T47D (cell line): Measurements from ENCODE around the gene GON4L.
"Not testable (repeated sequence)": the region's sequence is repeated elsewhere in the genome, so short reads cannot be mapped to it uniquely, and the experiment has no call there.

ENCODE experiments used
- DNase-seq, 2 experiments: peaks; one replicate each; pipeline versions ENCODE4 v3.0.0 to v3.0.0-alpha.2; 2011 to 2012; ENCODE audit warnings: low read depth in 1 of 2, low spot score in 1 of 2
- JUND ChIP-seq: IDR thresholded peaks from 2 replicates; pipeline ENCODE4 v1.6.1; 2012; ENCODE audit warnings: low read depth
- in situ Hi-C: cut with HindIII; loops from 2 replicates; pipeline ENCODE4 v1.10.0; 2016; ENCODE audit warnings: low sequenced_read_pairs, low pct_unique_long_range_greater_than_20kb

Gene GON4L

GRCh38 chr1:155861896-155862295, 4.9 kb upstream of the GON4L start:
- in situ Hi-C loops: no loop called here
- no peak for DNase-seq
- TF ChIP-seq JUND: no peak

DNA sequence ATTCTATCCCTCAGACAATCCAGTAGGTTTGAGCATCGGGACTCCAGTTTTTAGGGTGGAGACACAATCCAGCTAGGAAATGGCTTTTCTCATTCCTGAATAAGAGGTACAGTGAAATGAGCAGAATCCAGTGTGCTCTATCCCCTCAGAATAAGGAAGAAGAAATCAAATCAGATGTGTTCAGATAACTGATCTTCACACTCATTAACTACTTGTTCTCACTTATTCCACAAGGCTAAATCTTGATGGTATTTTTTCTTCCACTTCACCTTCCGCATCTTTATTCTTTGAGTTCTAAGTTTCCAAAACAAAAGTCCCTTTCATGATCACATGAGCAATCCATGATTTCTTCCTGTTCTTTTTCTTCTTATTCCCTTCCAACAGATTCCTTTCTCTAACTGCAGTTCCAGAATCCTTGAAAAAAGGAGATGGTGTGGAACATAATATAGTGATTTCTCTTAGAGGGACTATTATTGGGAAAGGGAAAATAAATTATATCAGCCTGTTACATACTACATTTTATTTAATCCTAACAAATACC, 4.0 kb upstream of the GON4L start:
- no peak for DNase-seq
- TF ChIP-seq JUND: no peak
- in situ Hi-C loops: no loop called here

DNA sequence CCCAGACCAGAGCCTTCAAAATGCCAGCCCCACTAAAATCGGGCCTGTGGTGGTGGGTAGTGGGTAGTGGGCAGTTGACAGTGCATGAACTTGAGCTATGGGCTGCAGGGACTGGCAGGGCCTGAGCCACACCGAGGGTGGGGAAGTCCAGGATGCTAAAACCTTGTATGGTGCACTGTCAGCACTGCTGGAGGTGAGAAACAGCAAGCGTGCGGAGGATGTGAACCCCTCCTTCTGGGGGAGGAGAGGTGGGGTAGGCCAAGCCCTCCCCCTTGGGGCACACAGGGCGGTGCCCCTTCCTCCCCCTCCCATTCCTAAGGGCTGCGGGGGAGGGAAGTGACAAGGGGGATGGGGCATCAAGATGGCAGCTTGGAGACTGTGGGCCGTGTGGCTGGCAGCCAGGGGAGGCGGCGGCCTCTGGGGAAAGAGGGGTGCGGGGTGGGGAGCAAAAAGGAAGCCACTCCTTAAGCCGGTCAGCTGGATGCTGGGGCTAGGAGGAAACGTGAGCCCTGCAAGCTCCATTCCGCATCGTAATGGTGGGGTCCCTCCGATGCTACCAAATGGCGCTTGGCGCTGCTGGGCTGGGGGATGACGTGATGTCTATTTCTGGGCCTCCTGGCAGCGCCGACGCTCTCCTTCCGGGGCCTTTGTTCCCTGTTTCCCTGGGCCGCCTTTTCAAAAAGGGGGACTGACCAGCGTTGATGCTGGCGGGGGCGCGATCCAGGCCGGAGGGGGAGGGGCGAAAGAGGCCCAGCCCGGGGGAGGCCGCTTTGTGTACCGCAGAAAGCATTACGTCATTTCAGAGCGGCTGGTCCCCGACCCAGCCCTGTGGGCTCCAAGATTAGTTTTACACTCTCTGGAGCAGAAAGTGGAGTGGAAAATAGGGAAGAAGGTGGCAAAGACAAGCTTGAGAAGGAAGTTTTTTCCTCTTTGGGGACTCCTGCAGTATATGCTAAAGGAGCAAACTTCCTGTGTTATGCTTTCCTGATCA, 3.2 kb upstream of the GON4L start:
- DNase-seq: no peak
- TF ChIP-seq JUND: no peak
- in situ Hi-C loops: no loop called here

DNA sequence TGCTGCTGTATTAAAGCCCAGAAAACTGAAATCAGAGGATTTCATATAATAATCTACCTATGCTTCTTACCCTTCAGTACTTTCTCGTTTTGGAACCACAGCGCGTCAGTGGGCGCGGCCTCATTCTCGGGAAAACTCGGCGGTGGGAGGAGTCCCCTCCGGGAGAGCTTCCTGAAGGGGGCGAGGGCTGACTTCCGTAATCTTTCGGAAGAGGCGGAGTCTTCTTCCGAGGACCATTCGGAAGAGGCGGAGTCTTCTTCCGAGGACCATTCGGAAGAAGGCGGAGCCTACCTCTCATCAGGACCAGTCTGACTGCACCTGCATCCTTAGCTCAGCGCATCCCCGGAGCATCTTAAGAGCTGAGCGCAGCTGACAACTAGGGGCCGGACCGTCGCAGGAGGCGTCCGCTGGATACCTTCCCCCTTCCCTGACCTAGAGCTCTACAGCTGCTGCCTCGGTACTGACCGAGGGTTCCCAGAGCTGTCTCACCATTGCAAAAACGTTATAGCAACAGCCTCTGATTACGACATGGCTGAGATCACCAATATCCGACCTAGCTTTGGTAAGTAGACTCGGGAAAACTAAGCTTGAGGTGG, 2.3 kb upstream of the GON4L start, which contains the start of gene SYT11:
Gene SYT11, plus strand, starts transcription at position 334 of the 596 bp plus-strand sequence. Its CDS starts 195 bp downstream, at position 529.
- peak; percentile 95 to 99 for DNase-seq
- in situ Hi-C loops: no loop called here
- no peak for TF ChIP-seq JUND

- no peak for TF ChIP-seq JUND
- in situ Hi-C loops: no loop called here
- no peak for DNase-seq
These were observed 1.8 kb upstream of the GON4L start for GRCh38 chr1:155858800-155859233.

- in situ Hi-C loops: no loop called here
- no peak for TF ChIP-seq JUND
These were observed 598 bp downstream of the GON4L start for GRCh38 chr1:155856257-155856974.

DNA sequence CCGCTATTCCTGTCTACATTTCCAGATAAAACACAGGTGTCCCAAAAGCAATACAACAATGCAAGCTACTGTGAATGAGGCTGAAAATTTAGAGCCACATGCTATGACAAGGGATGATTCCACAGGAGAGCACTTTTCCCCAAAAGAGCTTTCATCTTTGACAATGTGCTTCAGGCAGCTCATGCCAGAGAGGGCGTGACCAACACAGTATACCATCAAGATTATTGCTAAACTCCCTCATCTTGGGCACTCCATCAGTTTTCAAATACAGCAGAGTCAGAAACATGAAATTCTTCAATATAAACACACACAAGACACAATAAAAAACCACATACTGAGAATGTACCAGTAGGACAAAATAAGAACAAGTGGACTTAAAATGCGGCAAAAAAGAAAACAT, 6.7 kb downstream of the GON4L start:
- no peak for DNase-seq

More at GRCh38 chr1:155856257-155856974, 598 bp downstream of the GON4L start:
- no peak for DNase-seq

DNA sequence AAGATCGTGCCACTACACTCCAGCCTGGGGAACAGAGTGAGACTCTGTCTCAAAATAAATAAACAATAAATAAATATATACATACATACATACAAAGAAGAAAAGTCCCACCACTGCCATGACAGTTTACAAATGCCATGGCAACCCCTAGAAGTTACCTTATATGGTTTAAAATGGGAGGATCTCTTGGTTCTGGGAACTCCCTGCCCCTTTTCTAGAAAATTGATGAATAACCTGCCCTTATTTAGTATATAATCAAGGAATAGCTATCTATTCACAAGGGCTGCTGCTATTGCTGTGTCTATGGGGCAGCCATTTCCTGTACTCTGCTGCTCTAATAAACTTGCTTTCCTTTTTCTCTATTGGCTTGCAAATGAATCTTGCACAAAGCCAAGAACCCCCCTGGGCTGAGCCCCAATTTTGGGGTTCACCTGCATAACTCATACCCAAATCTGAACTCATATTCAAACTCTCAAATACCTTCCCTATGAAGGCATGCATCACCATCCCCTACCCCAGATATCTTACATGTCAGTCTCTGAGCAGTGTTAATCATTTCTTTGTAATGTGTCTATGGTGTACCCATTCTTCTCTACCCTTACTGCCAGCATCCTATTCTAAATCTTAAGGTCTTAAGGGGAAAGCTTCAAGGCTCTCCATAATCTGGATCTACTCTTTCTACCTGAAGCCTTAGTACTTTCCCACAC, 9.0 kb downstream of the GON4L start:
- TF ChIP-seq JUND: no peak
- no peak for DNase-seq
- in situ Hi-C loops: no loop called here

More for the DNA sequence above, 6.7 kb downstream of the GON4L start:
- in situ Hi-C loops: no loop called here
- TF ChIP-seq JUND: no peak

DNA sequence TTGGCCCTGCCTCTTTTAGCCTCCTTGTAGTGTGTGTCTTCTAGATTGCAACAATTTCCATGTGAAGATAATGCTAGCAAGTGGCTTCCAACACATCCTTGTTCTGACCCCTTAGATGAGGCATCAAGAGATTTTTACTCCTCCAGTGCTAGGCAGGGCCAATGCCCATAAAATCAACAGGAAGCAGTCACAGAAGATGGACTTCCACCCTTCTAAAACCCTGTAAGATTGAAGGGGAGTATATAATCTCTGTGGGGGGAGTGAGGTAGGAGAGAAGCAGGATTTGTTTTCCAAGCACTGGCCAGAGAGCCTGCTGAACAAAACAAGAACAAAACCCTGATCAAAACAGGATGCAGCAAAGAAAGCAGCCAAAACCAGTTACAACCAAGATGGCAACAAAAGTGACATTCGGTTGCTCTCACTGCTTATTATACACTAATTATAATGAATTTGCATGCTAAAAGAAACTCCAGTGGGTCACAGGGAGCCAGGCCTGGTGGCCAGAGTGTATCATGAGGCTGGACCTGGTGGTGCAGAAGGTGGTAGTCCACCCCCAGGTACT, 12.1 kb downstream of the GON4L start:
- in situ Hi-C loops: no loop called here
- no peak for TF ChIP-seq JUND
- no peak for DNase-seq

- no peak for TF ChIP-seq JUND
- in situ Hi-C loops: no loop called here
- no peak for DNase-seq
These were observed 16.6 kb downstream of the GON4L start for GRCh38 chr1:155840386-155840785.

DNA sequence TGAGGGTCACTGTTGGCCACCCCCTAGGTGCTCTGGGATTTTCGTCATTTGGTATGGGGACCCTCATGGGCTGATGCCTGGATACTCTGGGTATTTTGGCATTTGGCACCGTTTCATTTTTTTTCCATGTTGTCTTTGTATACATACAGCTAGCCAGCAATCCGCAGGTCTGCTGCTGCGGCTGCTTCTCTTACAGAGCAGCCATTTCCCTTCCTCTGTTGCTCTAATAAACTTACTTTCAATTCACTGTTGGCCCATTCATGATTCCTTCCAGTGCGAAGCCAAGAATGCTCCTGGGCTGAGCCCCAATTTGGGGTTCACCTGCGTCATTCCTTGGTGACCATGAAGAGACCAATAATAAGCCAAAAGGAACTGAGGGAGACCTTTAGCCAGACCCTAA, 21.5 kb downstream of the GON4L start:
- in situ Hi-C loops: no loop called here
- DNase-seq: no peak
- no peak for TF ChIP-seq JUND

GRCh38 chr1:155834927-155835399, 22.1 kb downstream of the GON4L start:
- DNase-seq, in situ Hi-C loops: not testable (repeated sequence)
